ENCODE data around the gene RBMS1.
A peak's percentile ranks its signal among the peaks of the same experiment; 100 is the strongest.

The RBMS1 gene

DNA sequence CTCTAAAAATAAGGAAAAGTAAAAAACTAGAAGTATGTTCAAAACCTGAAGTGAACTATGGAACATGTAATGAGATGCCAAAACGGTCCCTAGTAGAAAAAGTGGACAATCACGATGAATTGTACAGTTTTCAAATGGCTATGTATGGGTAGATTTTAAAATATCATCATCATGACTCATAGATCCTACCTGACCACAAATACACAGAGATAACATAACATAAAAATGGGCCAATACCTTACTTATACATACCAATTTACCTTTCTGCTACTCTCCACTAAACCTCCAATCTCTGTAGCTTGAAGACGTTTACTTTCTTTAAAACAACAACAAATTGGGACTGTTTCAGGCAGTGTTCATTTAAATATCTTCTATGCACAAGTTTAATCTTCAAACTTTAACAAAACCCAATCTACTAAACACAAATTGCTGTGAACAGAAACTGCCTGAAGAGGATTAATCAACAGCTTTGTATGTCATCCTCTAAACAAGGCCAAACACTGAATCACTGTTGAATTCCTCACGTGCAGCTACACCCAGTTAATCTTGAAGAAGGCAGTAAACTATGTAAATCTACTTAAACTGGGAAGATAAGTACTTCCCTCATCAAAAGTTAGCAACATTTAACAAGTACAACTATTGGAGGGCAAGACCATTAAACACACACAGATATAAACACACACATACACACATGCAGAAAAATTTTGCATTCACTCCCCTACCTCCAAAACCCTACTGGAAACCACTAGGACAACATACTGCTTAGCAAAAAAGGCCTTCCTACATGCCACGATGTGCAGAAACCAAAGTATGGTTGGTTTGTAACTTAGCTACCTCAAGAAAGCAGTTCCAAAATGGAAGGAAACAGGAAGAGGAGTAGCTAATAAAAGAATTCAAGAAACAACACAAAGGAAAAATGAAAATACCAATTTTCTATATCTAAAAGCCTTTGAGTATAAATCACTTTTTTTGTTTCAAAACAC lies 90.3 kb downstream of the RBMS1 start:
- no peak for TF ChIP-seq TAF1 (IDR thresholded peaks at IDR 0.05; ENCODE audit: low read depth, low read length)
- FAIRE-seq: no peak
- DNase-seq (ENCODE audit: insufficient read length, low spot score): no peak

DNA sequence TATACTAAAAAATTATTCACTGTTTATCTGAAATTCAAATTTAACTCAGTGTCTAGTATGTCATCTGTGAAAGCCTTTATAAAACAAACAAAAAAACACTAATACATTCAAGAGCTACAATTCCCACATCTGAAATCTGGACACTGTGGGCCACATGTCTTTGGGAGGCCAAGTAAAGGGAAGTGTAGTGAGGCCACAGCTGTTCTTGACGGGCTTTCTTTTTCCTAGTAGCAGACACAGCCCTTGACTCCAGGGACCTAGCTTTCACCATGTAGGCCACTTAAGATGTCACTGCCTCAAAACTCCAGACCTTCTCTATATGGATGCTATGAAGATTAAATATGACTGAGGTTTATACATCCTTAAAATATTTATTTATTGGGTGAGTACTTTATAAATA lies 91.1 kb downstream of the RBMS1 start:
- no peak for DNase-seq (ENCODE audit: insufficient read length, low spot score)
- FAIRE-seq: no peak
- TF ChIP-seq POLR2A (IDR thresholded peaks at IDR 0.05; ENCODE audit: low read depth, low read length) (no peak), PAX5 (IDR thresholded peaks at IDR 0.05; ENCODE audit: insufficient read depth, low read length, severe bottlenecking) (no peak), POU2F2 (IDR thresholded peaks at IDR 0.05; ENCODE audit: low read depth, low read length) (no peak), SPI1 (IDR thresholded peaks at IDR 0.05; ENCODE audit: low read depth, low read length) (no peak), POLR2AphosphoS5 (IDR thresholded peaks at IDR 0.05; ENCODE audit: low read depth, low read length) (no peak), TAF1 (IDR thresholded peaks at IDR 0.05; ENCODE audit: low read depth, low read length) (no peak)

DNA sequence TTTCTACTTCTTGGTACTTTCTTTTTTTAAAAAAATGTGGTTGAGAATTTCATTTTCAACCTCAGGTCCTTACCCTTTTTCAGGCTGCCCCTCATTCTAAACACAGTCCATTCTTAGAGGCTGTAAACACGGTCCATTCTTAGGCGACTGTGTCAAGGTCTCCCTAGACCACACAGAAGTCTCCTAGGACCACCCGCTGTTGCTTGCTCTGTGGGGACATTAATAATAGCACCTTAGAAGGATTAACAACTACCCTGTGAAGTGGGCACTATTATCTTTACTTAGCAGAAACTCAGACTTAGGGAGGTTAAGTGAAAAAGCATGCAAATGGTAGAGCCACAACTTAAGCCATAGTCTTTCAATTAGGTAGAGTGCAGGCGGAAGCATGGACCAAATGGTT lies 91.7 kb downstream of the RBMS1 start:
- DNase-seq (ENCODE audit: insufficient read length, low spot score): no peak
- no peak for FAIRE-seq
- TF ChIP-seq SPI1 (IDR thresholded peaks at IDR 0.05; ENCODE audit: low read depth, low read length): no peak
- TF ChIP-seq POLR2A (IDR thresholded peaks at IDR 0.05; ENCODE audit: low read depth, low read length): no peak
- no peak for TF ChIP-seq POLR2AphosphoS5 (IDR thresholded peaks at IDR 0.05; ENCODE audit: low read depth, low read length)
- TF ChIP-seq TAF1 (IDR thresholded peaks at IDR 0.05; ENCODE audit: low read depth, low read length): no peak
- no peak for TF ChIP-seq POU2F2 (IDR thresholded peaks at IDR 0.05; ENCODE audit: low read depth, low read length)
- no peak for TF ChIP-seq PAX5 (IDR thresholded peaks at IDR 0.05; ENCODE audit: insufficient read depth, low read length, severe bottlenecking)

DNA sequence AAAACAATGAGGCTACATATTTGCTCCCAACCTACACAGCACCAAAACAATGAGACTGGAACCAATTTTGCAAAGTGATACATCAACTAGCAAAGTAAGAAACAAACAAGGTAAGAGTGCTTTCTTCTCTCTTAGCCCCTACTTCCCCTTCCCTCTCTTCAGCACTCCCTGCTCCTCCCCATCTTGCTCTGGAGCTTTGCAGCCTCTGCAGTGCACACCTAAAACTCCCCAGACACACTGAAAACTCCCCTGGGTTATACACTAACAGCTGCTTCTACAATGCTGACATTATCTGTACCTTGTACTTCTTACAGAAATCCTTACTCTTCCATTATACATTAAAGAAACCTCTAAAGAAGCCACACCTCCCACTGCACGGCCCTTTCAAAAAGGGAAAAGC lies 93.7 kb downstream of the RBMS1 start:
- FAIRE-seq (no peak), DNase-seq (ENCODE audit: insufficient read length, low spot score) (no peak)
- TF ChIP-seq POU2F2 (IDR thresholded peaks at IDR 0.05; ENCODE audit: low read depth, low read length) (no peak), TAF1 (IDR thresholded peaks at IDR 0.05; ENCODE audit: low read depth, low read length) (no peak), SPI1 (IDR thresholded peaks at IDR 0.05; ENCODE audit: low read depth, low read length) (no peak), POLR2A (IDR thresholded peaks at IDR 0.05; ENCODE audit: low read depth, low read length) (no peak), POLR2AphosphoS5 (IDR thresholded peaks at IDR 0.05; ENCODE audit: low read depth, low read length) (no peak), PAX5 (IDR thresholded peaks at IDR 0.05; ENCODE audit: insufficient read depth, low read length, severe bottlenecking) (no peak)

DNA sequence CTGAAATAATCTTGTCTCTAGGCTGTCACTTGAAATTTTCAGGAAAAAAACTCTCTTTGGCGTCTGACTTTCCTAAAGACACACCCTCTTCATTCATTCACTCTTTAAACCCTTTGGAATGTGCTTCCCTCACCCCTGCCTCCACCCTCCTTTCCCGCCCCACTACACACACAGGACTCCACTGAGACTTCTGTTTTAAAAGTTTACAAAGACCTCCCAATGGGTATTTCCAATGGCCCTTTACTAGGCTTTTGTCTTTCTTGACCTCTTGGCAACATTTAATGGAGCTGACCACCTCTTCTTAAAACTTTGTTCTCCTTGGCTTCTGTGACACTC lies 96.1 kb downstream of the RBMS1 start:
- TF ChIP-seq SPI1 (IDR thresholded peaks at IDR 0.05; ENCODE audit: low read depth, low read length): no peak
- no peak for TF ChIP-seq TAF1 (IDR thresholded peaks at IDR 0.05; ENCODE audit: low read depth, low read length)
- TF ChIP-seq POU2F2 (IDR thresholded peaks at IDR 0.05; ENCODE audit: low read depth, low read length): no peak
- no peak for TF ChIP-seq POLR2A (IDR thresholded peaks at IDR 0.05; ENCODE audit: low read depth, low read length)
- TF ChIP-seq PAX5 (IDR thresholded peaks at IDR 0.05; ENCODE audit: insufficient read depth, low read length, severe bottlenecking): no peak
- no peak for TF ChIP-seq POLR2AphosphoS5 (IDR thresholded peaks at IDR 0.05; ENCODE audit: low read depth, low read length)
- DNase-seq (ENCODE audit: insufficient read length, low spot score): no peak
- FAIRE-seq: no peak

DNA sequence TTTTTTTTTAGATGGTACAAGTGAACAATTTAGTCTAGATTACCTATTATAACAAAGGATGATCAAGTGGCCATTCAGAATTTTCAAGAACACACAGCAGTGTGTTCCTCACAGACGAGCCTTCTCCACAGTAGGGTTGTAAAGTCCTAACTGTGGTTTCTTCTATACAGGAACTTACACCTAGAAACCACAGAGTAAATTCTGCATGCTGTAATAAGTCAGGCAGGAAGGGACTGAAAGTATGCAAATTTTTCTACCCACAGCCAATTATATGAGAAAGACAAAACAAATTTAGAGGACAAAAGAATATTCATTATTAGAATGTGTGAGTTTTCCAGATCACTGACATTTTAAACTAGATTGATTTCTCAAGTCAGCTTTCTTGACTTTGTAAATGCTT lies 99.5 kb downstream of the RBMS1 start:
- peak; percentile 11 for DNase-seq (ENCODE audit: insufficient read length, low spot score)

DNA sequence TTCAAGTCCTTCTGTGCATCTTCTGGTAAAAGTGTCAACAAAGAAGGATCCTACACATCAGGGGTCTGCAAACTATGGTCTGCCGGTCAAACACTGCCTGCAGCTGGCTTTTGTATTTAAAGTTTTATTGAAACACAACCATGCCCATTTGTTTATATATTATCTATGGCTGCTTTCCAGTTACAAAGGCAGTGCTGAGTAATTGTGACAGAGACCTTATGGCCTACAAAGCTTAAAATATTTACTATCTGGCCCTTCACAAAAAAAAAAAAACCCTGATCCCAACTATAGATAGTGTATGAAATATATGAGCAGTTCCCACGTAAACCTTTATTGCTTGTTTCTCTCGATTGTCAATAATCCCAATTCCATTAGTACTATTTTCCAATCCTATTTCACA lies 101.4 kb downstream of the RBMS1 start:
- DNase-seq (ENCODE audit: insufficient read length, low spot score) (no peak), FAIRE-seq (no peak)
- TF ChIP-seq TAF1 (IDR thresholded peaks at IDR 0.05; ENCODE audit: low read depth, low read length): no peak
- no peak for TF ChIP-seq POLR2A (IDR thresholded peaks at IDR 0.05; ENCODE audit: low read depth, low read length)
- TF ChIP-seq PAX5 (IDR thresholded peaks at IDR 0.05; ENCODE audit: insufficient read depth, low read length, severe bottlenecking): no peak
- no peak for TF ChIP-seq SPI1 (IDR thresholded peaks at IDR 0.05; ENCODE audit: low read depth, low read length)
- TF ChIP-seq POLR2AphosphoS5 (IDR thresholded peaks at IDR 0.05; ENCODE audit: low read depth, low read length): no peak
- TF ChIP-seq POU2F2 (IDR thresholded peaks at IDR 0.05; ENCODE audit: low read depth, low read length): no peak

More for the DNA sequence above, 99.5 kb downstream of the RBMS1 start:
- no peak for FAIRE-seq
- no peak for TF ChIP-seq PAX5 (IDR thresholded peaks at IDR 0.05; ENCODE audit: insufficient read depth, low read length, severe bottlenecking)
- TF ChIP-seq POLR2A (IDR thresholded peaks at IDR 0.05; ENCODE audit: low read depth, low read length): no peak
- TF ChIP-seq POU2F2 (IDR thresholded peaks at IDR 0.05; ENCODE audit: low read depth, low read length): no peak
- no peak for TF ChIP-seq SPI1 (IDR thresholded peaks at IDR 0.05; ENCODE audit: low read depth, low read length)
- no peak for TF ChIP-seq TAF1 (IDR thresholded peaks at IDR 0.05; ENCODE audit: low read depth, low read length)

DNA sequence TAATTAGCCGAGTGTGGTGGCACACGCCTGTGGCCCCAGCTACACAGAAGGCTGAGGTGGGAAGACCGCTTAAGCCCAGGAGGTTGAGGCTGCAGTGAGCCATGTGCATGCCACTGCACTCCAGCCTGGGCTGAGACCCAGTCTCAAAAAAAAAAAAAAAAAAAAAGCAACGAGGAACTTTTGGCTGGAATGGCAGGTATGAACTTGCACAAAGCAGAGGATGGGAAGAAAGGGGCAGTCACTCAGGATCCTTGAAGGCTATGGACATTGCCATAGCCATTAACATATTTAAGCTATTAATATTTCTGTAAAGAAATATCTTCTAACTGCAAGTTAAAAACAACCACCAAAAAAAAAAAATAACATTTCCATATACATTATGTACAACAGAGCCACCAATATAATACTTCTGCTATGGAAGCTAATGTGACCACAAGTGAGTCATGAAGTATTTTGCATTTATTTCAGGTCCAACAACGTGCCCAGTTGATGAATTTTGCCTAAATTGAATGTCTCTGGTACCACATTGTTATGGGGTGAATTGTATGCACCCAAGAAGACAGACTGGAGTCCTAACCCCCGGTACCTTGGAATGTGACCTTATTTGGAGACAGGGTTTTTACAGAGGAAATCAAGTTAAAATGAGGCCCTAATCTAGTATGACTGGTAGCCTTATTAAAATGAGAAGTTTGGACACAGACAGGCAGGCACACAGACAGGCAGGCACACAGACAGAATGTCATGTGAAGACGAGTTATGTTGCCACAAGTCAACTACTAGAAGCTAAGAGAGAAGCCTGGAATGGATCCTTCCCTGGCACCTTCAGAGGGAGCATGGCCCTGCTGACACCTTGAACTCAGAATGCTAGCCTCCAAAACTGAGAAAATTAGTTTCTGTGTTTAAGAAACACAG lies 102.8 kb downstream of the RBMS1 start:
- FAIRE-seq (no peak), DNase-seq (ENCODE audit: insufficient read length, low spot score) (no peak)
- TF ChIP-seq PAX5 (IDR thresholded peaks at IDR 0.05; ENCODE audit: insufficient read depth, low read length, severe bottlenecking) (no peak), POLR2A (IDR thresholded peaks at IDR 0.05; ENCODE audit: low read depth, low read length) (no peak), SPI1 (IDR thresholded peaks at IDR 0.05; ENCODE audit: low read depth, low read length) (no peak), TAF1 (IDR thresholded peaks at IDR 0.05; ENCODE audit: low read depth, low read length) (no peak), POU2F2 (IDR thresholded peaks at IDR 0.05; ENCODE audit: low read depth, low read length) (no peak), POLR2AphosphoS5 (IDR thresholded peaks at IDR 0.05; ENCODE audit: low read depth, low read length) (no peak)

DNA sequence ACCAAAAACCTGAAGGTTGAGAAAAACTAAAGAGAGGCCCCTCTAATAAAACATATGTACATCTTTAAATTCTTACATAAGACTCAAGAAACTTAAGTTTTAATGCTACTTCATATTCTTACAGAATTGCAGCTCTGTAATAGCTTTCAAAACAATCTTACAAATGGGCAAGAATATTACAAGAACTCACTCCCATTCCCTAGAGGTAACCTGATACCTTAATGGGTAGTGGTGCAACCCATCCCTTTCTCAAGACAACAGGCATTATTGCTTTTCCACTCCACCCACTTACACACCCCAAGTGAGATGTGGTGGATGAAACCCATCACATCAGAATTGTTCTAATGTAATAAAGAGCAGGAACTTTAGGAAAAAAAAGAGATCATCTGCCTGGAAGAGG lies 103.7 kb downstream of the RBMS1 start:
- DNase-seq (ENCODE audit: insufficient read length, low spot score): no peak
- FAIRE-seq: no peak
- TF ChIP-seq TAF1 (IDR thresholded peaks at IDR 0.05; ENCODE audit: low read depth, low read length) (no peak), POU2F2 (IDR thresholded peaks at IDR 0.05; ENCODE audit: low read depth, low read length) (no peak), POLR2A (IDR thresholded peaks at IDR 0.05; ENCODE audit: low read depth, low read length) (no peak), PAX5 (IDR thresholded peaks at IDR 0.05; ENCODE audit: insufficient read depth, low read length, severe bottlenecking) (no peak)

Data from GM12891 (cell line).